ENCODE data around the gene AAK1. TPM values are rescaled to one million over a fixed set of nuclear protein-coding genes. Genes with fewer than 3 reads are reported as not detected.

Gene AAK1
- total RNA-seq, 3 donors from 2014 or later = 37.9 to 54.0 (median 44.9) TPM

DNA sequence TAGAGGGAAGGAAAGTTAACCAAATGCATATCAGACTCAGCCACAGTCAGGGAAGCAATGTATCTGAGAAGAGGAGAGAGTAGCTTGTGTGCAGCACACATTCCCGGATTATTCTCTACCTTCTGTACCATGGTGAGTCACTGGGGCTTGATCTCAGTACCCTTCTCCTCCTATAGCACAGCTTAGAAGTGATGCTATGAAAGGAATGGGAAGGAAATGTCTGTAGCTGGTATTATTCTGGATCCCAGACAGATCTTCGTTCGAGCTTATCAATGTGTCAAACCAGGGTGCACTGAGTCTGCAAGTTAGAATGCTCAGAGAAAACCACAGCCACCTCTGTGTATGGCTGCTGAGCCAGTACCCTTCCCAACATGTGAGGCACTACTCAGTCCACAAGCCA, 118.3 kb downstream of the AAK1 start:
- H3K9me3 ChIP-seq = no peaks in the 10 kb centered on the region
- intact Hi-C loops (cut with DNase I; ENCODE audit: low total_unique reads) = no loop called here
- no peak for TF ChIP-seq POLR2AphosphoS5 (IDR thresholded peaks at IDR 0.05)
- no peak for TF ChIP-seq POLR2A (IDR thresholded peaks at IDR 0.05)
- TF ChIP-seq CTCF (IDR thresholded peaks at IDR 0.05) = no peak
- no peak overlapping the region for H3K27ac ChIP-seq
- DNase-seq (ENCODE audit: low spot score in 2 of 2) = no peak
- no peak overlapping the region for H3K4me3 ChIP-seq
- H3K36me3 ChIP-seq = no peaks in the 10 kb centered on the region
- no peaks in the 10 kb centered on the region for H3K27me3 ChIP-seq
- no peaks in the 10 kb centered on the region for H3K4me1 ChIP-seq

DNA sequence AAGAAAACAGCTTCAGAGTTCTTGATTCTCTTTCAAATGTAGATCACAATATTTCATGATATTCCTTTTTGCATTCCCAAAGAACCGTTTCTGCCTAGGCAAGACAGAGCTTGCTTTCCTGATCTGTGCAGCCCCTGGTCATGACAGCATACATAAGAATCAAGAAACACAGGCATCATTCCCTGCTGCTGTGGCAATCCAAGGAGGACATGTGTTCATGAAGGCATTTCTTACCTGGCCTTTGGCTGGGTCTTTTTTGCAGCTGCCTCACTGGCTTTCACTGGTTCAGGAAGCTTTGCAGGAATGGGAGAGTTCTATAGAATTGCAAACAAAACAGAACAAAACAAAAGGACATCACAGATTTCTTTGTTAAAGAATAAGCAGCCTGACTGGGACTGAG, 118.7 kb downstream of the AAK1 start:
- Histone ChIP-seq H3K27me3 (no peaks in the 10 kb centered on the region), H3K4me3 (no peak overlapping the region), H3K27ac (no peak overlapping the region), H3K36me3 (no peaks in the 10 kb centered on the region), H3K4me1 (no peaks in the 10 kb centered on the region), H3K9me3 (no peaks in the 10 kb centered on the region)
- intact Hi-C loops (cut with DNase I; ENCODE audit: low total_unique reads) = no loop called here
- TF ChIP-seq POLR2A (IDR thresholded peaks at IDR 0.05) (no peak), POLR2AphosphoS5 (IDR thresholded peaks at IDR 0.05) (no peak), CTCF (IDR thresholded peaks at IDR 0.05) (no peak)
- no peak for DNase-seq (ENCODE audit: low spot score in 2 of 2)

- no peak for DNase-seq (ENCODE audit: low spot score in 2 of 2)
Observed at GRCh38 chr2:69521747-69522146, 121.8 kb downstream of the AAK1 start.

DNA sequence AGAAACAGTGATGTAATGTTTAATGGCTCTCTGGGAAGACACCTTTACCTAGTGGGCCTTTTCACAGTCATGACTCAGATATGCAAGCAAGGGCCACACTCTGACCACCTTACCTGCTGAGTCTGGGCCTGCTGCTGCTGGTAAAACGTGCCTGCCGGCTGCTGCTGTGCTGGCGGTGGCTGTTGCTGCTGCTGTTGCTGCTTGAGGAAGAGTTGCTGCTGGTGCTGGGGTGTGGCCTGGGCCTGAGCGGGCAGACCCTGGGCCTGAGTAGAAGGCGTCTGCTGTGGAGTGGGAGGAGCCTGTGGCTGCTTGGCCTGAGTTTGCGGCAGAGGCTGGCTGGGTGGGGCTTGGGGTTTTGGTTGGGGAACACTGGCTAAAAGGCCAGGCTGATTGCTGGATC, 124.7 kb downstream of the AAK1 start:
- intact Hi-C loops (cut with DNase I; ENCODE audit: low total_unique reads) = loop anchor here (10.0 kb wide), 1 partner anchor 536 kb away; no protein-coding TSS in a partner anchor
- H3K4me1 ChIP-seq = no peaks in the 10 kb centered on the region
- no peak for DNase-seq (ENCODE audit: low spot score in 2 of 2)

More at GRCh38 chr2:69521747-69522146, 121.8 kb downstream of the AAK1 start:
- TF ChIP-seq POLR2A (IDR thresholded peaks at IDR 0.05) (no peak), POLR2AphosphoS5 (IDR thresholded peaks at IDR 0.05) (no peak), CTCF (IDR thresholded peaks at IDR 0.05) (no peak)
- no peaks in the 10 kb centered on the region for H3K27me3 ChIP-seq
- intact Hi-C loops (cut with DNase I; ENCODE audit: low total_unique reads) = no loop called here
- no peaks in the 10 kb centered on the region for H3K4me1 ChIP-seq
- H3K9me3 ChIP-seq = no peaks in the 10 kb centered on the region
- H3K27ac ChIP-seq = no peak overlapping the region
- H3K4me3 ChIP-seq = no peak overlapping the region
- peaks cover 8% of the 10 kb centered on the region for H3K36me3 ChIP-seq

DNA sequence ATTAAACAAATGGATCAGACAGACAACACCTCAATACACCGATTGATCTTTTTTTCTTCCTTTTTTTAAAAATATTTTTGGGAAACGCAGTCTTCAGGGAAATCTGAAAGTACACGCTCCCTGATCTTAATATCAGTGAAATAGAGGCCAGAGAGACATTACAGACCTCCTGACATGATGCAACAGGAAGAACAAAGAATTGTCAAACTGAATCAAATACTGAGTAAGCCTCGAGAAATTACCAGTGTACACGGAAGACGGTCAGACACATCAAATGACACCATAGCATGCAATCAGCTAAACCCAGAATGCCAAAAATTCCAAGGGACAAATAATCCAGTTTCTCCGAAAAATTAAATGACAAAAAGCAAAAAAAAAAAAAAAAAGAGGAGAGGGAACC, 126.1 kb downstream of the AAK1 start:
- Histone ChIP-seq H3K4me3 (no peak overlapping the region), H3K27ac (peak overlapping the region in 1 of 2 donors; percentile 13), H3K36me3 (peaks cover 8% of the 10 kb centered on the region), H3K9me3 (no peaks in the 10 kb centered on the region), H3K4me1 (no peaks in the 10 kb centered on the region), H3K27me3 (no peaks in the 10 kb centered on the region)
- intact Hi-C loops (cut with DNase I; ENCODE audit: low total_unique reads) = loop anchor here (10.0 kb wide), 1 partner anchor 537 kb away; no protein-coding TSS in a partner anchor
- DNase-seq (ENCODE audit: low spot score in 2 of 2) = no peak
- TF ChIP-seq POLR2A (IDR thresholded peaks at IDR 0.05) (no peak), CTCF (IDR thresholded peaks at IDR 0.05) (no peak), POLR2AphosphoS5 (IDR thresholded peaks at IDR 0.05) (no peak)

More for the DNA sequence above, 124.7 kb downstream of the AAK1 start:
- Histone ChIP-seq H3K27me3 (no peaks in the 10 kb centered on the region), H3K4me3 (no peak overlapping the region), H3K36me3 (peaks cover 8% of the 10 kb centered on the region), H3K9me3 (no peaks in the 10 kb centered on the region), H3K27ac (no peak overlapping the region)
- no peak for TF ChIP-seq POLR2A (IDR thresholded peaks at IDR 0.05)
- no peak for TF ChIP-seq POLR2AphosphoS5 (IDR thresholded peaks at IDR 0.05)
- TF ChIP-seq CTCF (IDR thresholded peaks at IDR 0.05) = no peak

Data from breast epithelium (tissue), 4 donors.